Breast epithelium (tissue), 4 donors: ENCODE results near the gene COL4A2. TPM values are rescaled to one million over a fixed set of nuclear protein-coding genes. Genes with fewer than 3 reads are reported as not detected.

ENCODE experiments used
- DNase-seq, 2 donors: peaks; one replicate each; pipeline ENCODE4 v3.0.0-alpha.2; 2019; ENCODE audit warnings: low spot score in 2 of 2
- H3K27ac ChIP-seq, 2 donors: fragments of 200-600 bp; sonication (generic) in 1 of 2; one replicate each; pipeline ENCODE4 v1.5.1; 2016 to 2019; ENCODE audit warnings: mild to moderate bottlenecking in 1 of 2
- H3K27me3 ChIP-seq, 2 donors: fragments of 200-600 bp; sonication (generic) in 1 of 2; one replicate each; pipeline versions ENCODE4 v1.5.1 to v1.6.0; 2017 to 2019; ENCODE audit warnings: control low read depth in 1 of 2, mild to moderate bottlenecking in 1 of 2
- H3K36me3 ChIP-seq: fragments of 200-600 bp; one replicate; pipeline ENCODE4 v1.5.1; 2019
- H3K4me1 ChIP-seq, 2 donors: fragments of 200-600 bp; sonication (generic); one replicate each; pipeline ENCODE4 v1.5.1; 2016 to 2019; ENCODE audit warnings: control low read depth in 1 of 2
- H3K4me3 ChIP-seq, 3 donors: fragments of 200-600 bp; sonication (generic); 1 replicate in 2 of 3; 2 replicates in 1 of 3; pipeline ENCODE4 v1.5.1; 2016 to 2019; ENCODE audit warnings: mild to moderate bottlenecking in 3 of 3, moderate library complexity in 2 of 3
- H3K9me3 ChIP-seq, 2 donors: fragments of 200-600 bp; sonication (generic) in 1 of 2; one replicate each; pipeline ENCODE4 v1.5.1; 2016 to 2019; ENCODE audit warnings: control low read depth in 1 of 2
- CTCF ChIP-seq, 3 donors: fragments of 450-650 bp; IDR thresholded peaks; one replicate each; pipeline ENCODE4 v1.5.1; 2016 to 2017; ENCODE audit warnings: antibody characterized with exemption in 3 of 3, mild to moderate bottlenecking in 3 of 3, moderate library complexity in 3 of 3
- POLR2A ChIP-seq: fragments of 450-650 bp; IDR thresholded peaks from one replicate; pipeline ENCODE4 v1.6.1; 2016; ENCODE audit warnings: antibody characterized with exemption, mild to moderate bottlenecking, moderate library complexity
- POLR2AphosphoS5 ChIP-seq, 3 donors: sonication (generic); formaldehyde crosslinking; IDR thresholded peaks; one replicate each; pipeline ENCODE4 v1.6.1; 2017; ENCODE audit warnings: antibody characterized with exemption in 3 of 3
- intact Hi-C: fragments of 100-400 bp; cut with DNase I; formaldehyde crosslinking; loops from one replicate; pipeline ENCODE4 v1.15.1; 2023; ENCODE audit warnings: low total_unique reads
- total RNA-seq, 3 donors: library from RNA; depleted of rRNA; stranded (reverse); fragments of >200 nt; gene quantifications; one replicate each; pipeline ENCODE4 v1.1.0, GENCODE V29; 2016

COL4A2 gene
- total RNA-seq, 3 donors from 2014 or later: 107 to 841 (median 307) TPM

GRCh38 chr13:110289661-110290060, 17.4 kb upstream of the COL4A2 start:
- Histone ChIP-seq H3K9me3 (no peaks in the 10 kb centered on the region), H3K36me3 (no peaks in the 10 kb centered on the region), H3K4me1 (no peaks in the 10 kb centered on the region), H3K27ac (no peak overlapping the region), H3K4me3 (no peak overlapping the region), H3K27me3 (no peaks in the 10 kb centered on the region)
- TF ChIP-seq POLR2AphosphoS5 (IDR thresholded peaks at IDR 0.05) (no peak), CTCF (IDR thresholded peaks at IDR 0.05) (no peak), POLR2A (no peak)
- no peak for DNase-seq
- intact Hi-C loops: no loop called here

- DNase-seq: no peak
- no peaks in the 10 kb centered on the region for H3K4me1 ChIP-seq
These were observed 16.9 kb upstream of the COL4A2 start for GRCh38 chr13:110290153-110290552.

GRCh38 chr13:110290826-110291225, 16.3 kb upstream of the COL4A2 start:
- no peaks in the 10 kb centered on the region for H3K4me1 ChIP-seq
- no peak overlapping the region for H3K4me3 ChIP-seq
- no peaks in the 10 kb centered on the region for H3K9me3 ChIP-seq
- no peaks in the 10 kb centered on the region for H3K36me3 ChIP-seq
- DNase-seq: no peak
- no peaks in the 10 kb centered on the region for H3K27me3 ChIP-seq
- TF ChIP-seq POLR2A (no peak), CTCF (IDR thresholded peaks at IDR 0.05) (no peak), POLR2AphosphoS5 (IDR thresholded peaks at IDR 0.05) (no peak)
- H3K27ac ChIP-seq: no peak overlapping the region
- intact Hi-C loops: no loop called here

More at GRCh38 chr13:110290153-110290552, 16.9 kb upstream of the COL4A2 start:
- Histone ChIP-seq H3K27ac (no peak overlapping the region), H3K27me3 (no peaks in the 10 kb centered on the region), H3K36me3 (no peaks in the 10 kb centered on the region), H3K4me3 (no peak overlapping the region), H3K9me3 (no peaks in the 10 kb centered on the region)
- intact Hi-C loops: no loop called here
- no peak for TF ChIP-seq CTCF (IDR thresholded peaks at IDR 0.05)
- TF ChIP-seq POLR2A: no peak
- TF ChIP-seq POLR2AphosphoS5 (IDR thresholded peaks at IDR 0.05): no peak

GRCh38 chr13:110291286-110291685, 15.8 kb upstream of the COL4A2 start:
- Histone ChIP-seq H3K9me3 (no peaks in the 10 kb centered on the region), H3K4me1 (no peaks in the 10 kb centered on the region), H3K4me3 (no peak overlapping the region), H3K27ac (no peak overlapping the region), H3K27me3 (no peaks in the 10 kb centered on the region), H3K36me3 (no peaks in the 10 kb centered on the region)
- intact Hi-C loops: no loop called here
- TF ChIP-seq POLR2AphosphoS5 (IDR thresholded peaks at IDR 0.05) (no peak), CTCF (IDR thresholded peaks at IDR 0.05) (no peak), POLR2A (no peak)
- DNase-seq: no peak

- no peaks in the 10 kb centered on the region for H3K4me1 ChIP-seq
- no peaks in the 10 kb centered on the region for H3K9me3 ChIP-seq
- H3K36me3 ChIP-seq: no peaks in the 10 kb centered on the region
- TF ChIP-seq CTCF (IDR thresholded peaks at IDR 0.05): no peak
- no peak for TF ChIP-seq POLR2A
- TF ChIP-seq POLR2AphosphoS5 (IDR thresholded peaks at IDR 0.05): no peak
- no peak for DNase-seq
- no peak overlapping the region for H3K4me3 ChIP-seq
- no peak overlapping the region for H3K27ac ChIP-seq
- intact Hi-C loops: no loop called here
- H3K27me3 ChIP-seq: no peaks in the 10 kb centered on the region
These were observed 14.0 kb upstream of the COL4A2 start for GRCh38 chr13:110293037-110293436.
